Left renal pelvis (tissue), 4 donors: ENCODE data around the gene NOTCH4. TPM values are rescaled to one million over a fixed set of nuclear protein-coding genes. Genes with fewer than 3 reads are reported as not detected.

Experiments
- DNase-seq, 4 donors: peaks; one replicate each; pipeline ENCODE4 v3.0.0-alpha.2; 2013; ENCODE audit warnings: low read depth in 4 of 4, low spot score in 3 of 4
- polyA plus RNA-seq, 4 donors: library from polyadenylated mRNA; unstranded; fragments of 120-200 nt; gene quantifications; one replicate each; pipeline ENCODE4 v1.2.1, GENCODE V29; 2013; ENCODE audit not compliant: insufficient read length in 4 of 4

NOTCH4 gene
- polyA plus RNA-seq, 4 donors: 14.3 to 19.3 (median 17.0) TPM

GRCh38 chr6:32147401-32148132, 76.3 kb downstream of the NOTCH4 start:
- DNase-seq: no peak

- no peak for DNase-seq
Observed at GRCh38 chr6:32146687-32147086, 77.2 kb downstream of the NOTCH4 start.

GRCh38 chr6:32146287-32146686, 77.6 kb downstream of the NOTCH4 start:
- no peak for DNase-seq

Other genes with a start within 250 kb of the NOTCH4 start
- 10 to 100 TPM in 3 of 4 donors, 1 to 10 TPM in 1; 8.6 to 26.2 (median 15.2) TPM for gene C4A, start 242.0 kb downstream of the NOTCH4 start, polyA plus RNA-seq
- gene C4B, start 209.3 kb downstream of the NOTCH4 start, polyA plus RNA-seq: 10 to 100 TPM; 10.3 to 27.3 (median 16.0) TPM
- gene CYP21A2, start 185.7 kb downstream of the NOTCH4 start, polyA plus RNA-seq: 1 to 10 TPM in 3 of 4 donors, under 1 TPM in 1; 0.76 to 1.4 (median 1.1) TPM
- gene TNXB, start 114.7 kb downstream of the NOTCH4 start, polyA plus RNA-seq: 10 to 100 TPM in 2 of 4 donors, 1 to 10 TPM in 2; 4.6 to 98.0 (median 8.3) TPM
- 100 to 1,000 TPM in 1 of 4 donors, 10 to 100 TPM in 3; 82.5 to 114 (median 85.7) TPM for gene ATF6B, start 95.8 kb downstream of the NOTCH4 start, polyA plus RNA-seq
- 1 to 10 TPM; 6.0 to 8.3 (median 6.9) TPM for gene FKBPL, start 93.8 kb downstream of the NOTCH4 start, polyA plus RNA-seq
- 1 to 10 TPM; 2.5 to 5.4 (median 3.4) TPM for gene PRRT1, start 72.1 kb downstream of the NOTCH4 start, polyA plus RNA-seq
- 10 to 100 TPM; 26.6 to 45.5 (median 34.9) TPM for gene PPT2, start 69.9 kb downstream of the NOTCH4 start, polyA plus RNA-seq
- 10 to 100 TPM; 21.2 to 45.5 (median 26.6) TPM for gene EGFL8, start 59.5 kb downstream of the NOTCH4 start, polyA plus RNA-seq
- 100 to 1,000 TPM in 2 of 4 donors, 10 to 100 TPM in 2; 84.4 to 105 (median 99.7) TPM for gene AGPAT1, start 48.0 kb downstream of the NOTCH4 start, polyA plus RNA-seq
- 100 to 1,000 TPM in 1 of 4 donors, 10 to 100 TPM in 3; 57.4 to 103 (median 98.1) TPM for gene RNF5, start 45.7 kb downstream of the NOTCH4 start, polyA plus RNA-seq
- 10 to 100 TPM; 14.3 to 30.0 (median 21.3) TPM for gene AGER, start 39.8 kb downstream of the NOTCH4 start, polyA plus RNA-seq
- gene PBX2, start 33.9 kb downstream of the NOTCH4 start, polyA plus RNA-seq: 100 to 1,000 TPM; 135 to 202 (median 172) TPM
- gene GPSM3, start 31.4 kb downstream of the NOTCH4 start, polyA plus RNA-seq: 10 to 100 TPM in 1 of 4 donors, 1 to 10 TPM in 3; 8.0 to 13.3 (median 8.8) TPM
- under 1 TPM in 1 of 4 donors, not detected in 3; 0.18 TPM for gene TSBP1, start 147.8 kb upstream of the NOTCH4 start, polyA plus RNA-seq
- 1 to 10 TPM in 1 of 4 donors, under 1 TPM in 3; 0.18 to 1.5 (median 0.58) TPM for gene BTNL2, start 183.1 kb upstream of the NOTCH4 start, polyA plus RNA-seq
- gene HLA-DRA, start 215.8 kb upstream of the NOTCH4 start, polyA plus RNA-seq: 10 to 100 TPM; 47.0 to 82.4 (median 68.6) TPM